H4 (cell line): Measurements from ENCODE around the gene TLK2. TPM values are rescaled to one million over a fixed set of nuclear protein-coding genes. Genes with fewer than 3 reads are reported as not detected.

Experiments used
- DNase-seq: peaks from one replicate; pipeline ENCODE4 v3.0.0-alpha.2; 2015; ENCODE audit warnings: low spot score
- total RNA-seq: library from RNA; depleted of rRNA; stranded (reverse); fragments of >200 nt; shearing (Covaris generic); gene quantifications from 2 replicates; pipeline ENCODE4 v1.2.3, GENCODE V29; 2014

The TLK2 gene
- total RNA-seq, 1 experiment from 2014 or later = 33.4 TPM

GRCh38 chr17:62627904-62628633 is 149.4 kb downstream of the TLK2 start:
- DNase-seq = peak; percentile 60

DNA sequence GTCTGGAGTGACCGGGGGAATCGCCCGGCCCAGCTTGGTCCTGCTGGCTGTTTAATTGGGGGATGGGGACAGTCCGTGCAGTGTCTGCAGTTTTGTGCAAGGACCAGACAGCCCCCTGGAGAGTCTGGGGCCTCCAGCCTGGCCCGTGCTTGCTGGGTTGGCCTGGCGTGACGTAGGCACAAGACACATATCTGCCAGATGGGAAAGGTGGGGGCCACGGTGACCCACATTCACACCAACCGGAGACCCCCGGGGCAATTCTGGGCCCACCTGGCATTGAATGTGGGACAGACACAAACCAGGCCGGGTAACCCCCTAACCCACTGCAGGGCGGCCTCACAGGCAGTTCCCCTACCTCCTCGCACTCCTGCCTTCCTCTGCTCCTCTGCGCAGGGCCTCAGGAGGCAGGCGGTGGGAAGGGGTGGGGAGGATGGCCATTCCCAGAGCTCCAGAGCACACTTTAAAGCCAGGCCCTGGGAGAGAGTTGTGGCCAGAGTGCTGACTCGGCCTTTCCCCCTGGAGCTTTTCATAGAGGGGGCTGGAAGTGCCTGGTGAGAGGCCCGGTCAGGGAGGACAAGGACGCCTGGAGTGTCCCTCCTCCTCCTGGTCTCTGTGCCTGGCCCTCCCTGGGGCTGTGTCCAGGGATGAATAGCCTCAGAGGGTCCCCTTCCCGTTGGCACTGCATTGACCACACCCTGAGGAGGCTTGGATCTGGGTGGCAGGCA is 150.4 kb downstream of the TLK2 start:
- DNase-seq = peak; percentile 36

DNA sequence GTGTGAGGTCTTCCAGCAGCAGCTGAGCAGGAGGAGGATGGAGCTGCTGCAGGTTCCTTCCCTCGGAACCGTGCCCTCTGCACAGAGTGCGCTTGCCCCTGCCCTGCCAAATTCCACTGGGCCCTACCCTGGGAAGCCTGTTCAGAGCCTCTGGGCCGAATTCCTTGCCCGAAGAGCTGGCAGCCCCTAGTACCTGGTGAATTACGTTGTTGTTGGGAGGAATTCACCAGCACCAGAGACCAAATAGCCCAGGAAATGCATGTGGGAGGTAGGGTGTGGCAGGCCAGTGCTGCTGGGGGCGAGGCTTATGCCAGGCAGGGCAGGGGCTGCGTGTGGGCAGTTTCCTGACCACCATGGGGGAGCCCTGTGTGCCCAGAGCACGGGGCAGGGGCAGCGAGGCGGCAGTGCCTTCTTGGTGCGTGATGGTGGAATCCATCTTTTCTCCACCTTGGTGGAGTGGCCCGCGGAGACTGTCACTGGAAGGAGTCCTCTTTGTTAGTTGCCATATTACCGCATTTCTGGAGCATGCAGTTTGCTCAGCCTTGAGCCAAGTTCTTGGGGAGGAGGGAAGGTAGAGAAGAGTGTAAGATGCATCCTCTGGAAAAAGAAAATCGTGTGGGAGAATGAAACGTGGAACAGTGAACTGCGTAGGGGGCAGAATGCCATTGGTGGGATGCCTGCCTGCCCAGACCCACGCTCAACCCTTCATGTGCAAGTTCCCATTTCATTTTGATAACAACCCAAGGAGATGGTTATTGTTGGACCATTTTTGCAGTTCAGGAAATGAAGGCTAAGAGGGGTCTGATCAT is 151.1 kb downstream of the TLK2 start:
- DNase-seq = no peak

GRCh38 chr17:62630365-62631085 is 151.9 kb downstream of the TLK2 start:
- no peak for DNase-seq

GRCh38 chr17:62631086-62631935 is 152.7 kb downstream of the TLK2 start:
- DNase-seq = no peak

GRCh38 chr17:62631936-62632924 is 153.6 kb downstream of the TLK2 start:
- no peak for DNase-seq

- no peak for DNase-seq
These were observed 159.2 kb downstream of the TLK2 start for GRCh38 chr17:62637809-62638208.

- no peak for DNase-seq
These were observed 162.5 kb downstream of the TLK2 start for GRCh38 chr17:62641153-62641552.

DNA sequence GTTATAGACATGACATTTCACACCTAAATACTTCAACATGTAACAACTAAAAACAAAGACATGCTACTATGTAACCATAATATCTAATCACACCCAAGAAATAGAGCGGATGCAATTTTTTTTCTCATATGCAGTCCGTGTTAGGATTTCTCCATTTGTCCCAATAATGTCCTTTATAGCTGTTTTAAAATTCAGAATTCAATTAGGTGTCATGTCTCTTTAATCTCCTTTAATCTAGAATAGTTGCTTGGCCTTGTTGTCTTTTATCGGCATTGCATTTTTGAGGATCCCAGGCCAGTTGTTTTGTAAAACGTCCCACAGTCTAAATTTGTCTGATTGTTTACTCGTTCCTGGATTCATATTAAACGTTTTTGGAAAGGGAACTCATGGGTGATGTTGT is 163.3 kb downstream of the TLK2 start:
- no peak for DNase-seq

- no peak for DNase-seq
These were observed 164.9 kb downstream of the TLK2 start for GRCh38 chr17:62643496-62643895.

DNA sequence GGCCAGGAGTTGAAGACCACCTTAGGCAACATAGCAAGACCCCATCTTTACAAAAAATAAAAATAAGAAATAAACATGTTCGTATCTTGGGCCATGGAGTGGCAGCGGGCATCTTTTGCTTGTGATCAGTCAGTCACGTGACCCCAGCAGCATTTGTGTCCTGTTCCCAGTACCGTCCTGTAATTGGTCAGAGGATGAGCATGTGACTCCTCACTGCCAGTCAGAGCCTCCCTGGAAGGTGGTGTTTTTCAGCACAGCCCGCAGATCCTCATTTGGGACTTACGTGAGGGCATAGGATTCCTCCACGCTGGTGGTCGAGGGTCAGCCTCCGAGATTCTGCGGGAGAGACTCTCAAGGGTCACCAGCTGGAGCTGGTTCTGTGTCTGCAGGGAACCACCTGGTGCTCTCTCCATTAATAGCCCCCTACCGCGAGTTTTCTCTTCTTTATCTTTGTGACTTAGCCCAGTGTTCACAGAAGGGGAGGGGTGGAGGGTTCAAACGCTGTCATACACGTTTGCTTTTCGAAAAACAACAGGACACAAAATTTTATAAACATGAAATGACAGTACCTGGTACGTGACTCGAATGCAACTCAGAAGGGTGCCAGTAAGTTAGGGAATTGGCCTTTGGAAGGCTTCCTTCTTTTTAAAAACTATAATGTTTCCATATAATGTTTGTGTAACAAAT is 166.0 kb downstream of the TLK2 start:
- no peak for DNase-seq

DNA sequence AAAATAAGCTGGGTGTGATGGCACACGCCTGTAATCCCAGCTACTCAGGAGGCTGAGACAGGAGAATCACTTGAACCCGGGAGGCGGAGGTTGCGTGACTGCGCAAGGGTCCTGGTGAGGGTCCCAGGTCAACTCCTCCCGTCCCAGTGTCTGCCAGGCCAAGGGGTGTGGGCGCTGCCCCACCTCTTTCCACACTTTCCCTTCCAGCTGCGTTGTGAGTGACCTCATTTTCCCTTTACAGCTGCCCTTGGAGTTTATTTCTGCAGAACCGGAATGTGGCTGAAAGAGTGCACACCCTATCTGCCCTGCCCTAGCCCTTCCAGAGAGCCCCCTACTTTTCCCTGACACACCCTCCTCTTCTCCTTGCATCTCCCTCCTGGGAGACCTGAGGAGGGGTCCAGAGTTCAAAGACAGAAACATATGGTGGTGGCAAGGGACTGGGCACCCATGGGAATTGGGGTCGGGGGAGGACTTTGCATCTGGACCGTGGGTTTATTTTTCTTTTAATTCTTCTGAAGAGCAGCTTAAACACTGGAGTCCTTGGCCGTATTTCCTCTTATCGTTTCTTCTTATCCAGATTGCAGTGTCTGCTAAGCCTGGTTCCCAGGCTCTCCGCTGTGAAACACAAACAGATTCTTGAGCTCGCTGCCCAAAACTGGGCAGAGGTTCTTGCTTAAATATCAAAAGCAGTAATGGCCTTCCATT is 169.8 kb downstream of the TLK2 start:
- DNase-seq = no peak

DNA sequence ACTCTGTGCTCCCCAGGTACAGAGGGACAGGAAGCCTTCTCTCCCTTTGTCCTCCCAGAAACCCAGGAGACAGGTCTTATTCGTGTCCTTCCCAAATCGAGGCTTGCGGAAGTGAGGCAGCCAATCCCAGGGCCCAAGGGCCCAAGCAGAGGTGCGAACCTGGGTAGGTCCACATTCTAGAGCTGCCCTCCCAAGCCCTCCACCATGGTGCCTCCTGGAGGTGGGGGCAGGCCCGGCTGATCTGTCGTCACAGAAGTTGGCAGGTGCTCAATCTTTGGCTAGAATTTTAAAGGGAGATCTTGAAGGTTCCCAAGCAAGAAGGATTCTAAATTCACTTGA is 170.3 kb downstream of the TLK2 start:
- DNase-seq = no peak

GRCh38 chr17:62649570-62649969 is 170.9 kb downstream of the TLK2 start:
- DNase-seq = no peak

GRCh38 chr17:62650587-62650986 is 172.0 kb downstream of the TLK2 start:
- DNase-seq = peak; percentile 57

- peak; percentile 83 for DNase-seq
These were observed 173.8 kb downstream of the TLK2 start for GRCh38 chr17:62652251-62653001.

DNA sequence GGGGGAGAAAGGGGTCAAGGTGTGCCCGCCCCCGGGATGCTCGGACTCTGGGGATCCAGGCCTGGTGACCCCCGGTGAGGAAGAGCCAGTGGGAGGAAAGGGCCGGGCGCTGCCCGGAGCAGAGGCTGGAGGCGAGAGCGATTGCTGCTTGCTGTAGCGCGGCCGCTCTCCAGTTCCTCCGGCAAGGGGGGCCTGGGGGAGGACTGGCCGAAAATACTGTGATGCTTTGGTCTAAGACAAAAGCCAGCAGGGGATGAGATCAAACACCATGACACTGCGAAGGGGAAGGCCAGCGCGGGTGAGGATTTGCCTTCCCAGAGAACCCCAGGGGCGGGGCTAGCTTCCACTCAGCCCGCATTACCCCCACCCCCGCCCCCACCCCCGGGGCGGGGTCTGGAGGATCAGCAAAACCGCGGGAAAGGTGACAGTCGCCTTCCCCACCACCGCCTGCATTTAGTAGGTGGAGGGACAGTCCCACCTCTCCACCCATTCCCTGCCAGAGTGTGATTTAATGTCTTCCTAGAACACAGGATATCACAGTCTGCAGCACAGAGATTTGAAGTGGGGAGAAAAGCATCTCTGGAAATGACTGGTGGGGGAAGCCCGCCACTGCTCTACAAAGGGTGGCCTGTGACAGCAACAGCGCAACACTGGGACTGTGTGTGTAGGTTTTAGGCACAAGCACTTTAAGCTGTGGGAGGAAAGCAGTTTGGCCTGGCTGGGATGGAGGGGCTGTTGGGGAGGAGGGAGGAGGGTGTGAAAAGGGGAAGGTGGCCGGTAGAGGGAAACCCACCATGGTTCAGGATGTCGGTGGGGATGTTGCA is 174.6 kb downstream of the TLK2 start:
- DNase-seq = peak; percentile 61
